Placental pericyte (primary cell): Measurements from ENCODE around the gene TMOD2. TPM values are rescaled to one million over a fixed set of nuclear protein-coding genes. Genes with fewer than 3 reads are reported as not detected.

Source experiments
- small RNA-seq: library from RNA; depleted of rRNA; stranded (forward); fragments of <200 nt; gene quantifications from one replicate; pipeline ENCODE3, GENCODE V24; 2012; ENCODE audit warnings: low replicate concordance
- total RNA-seq: library from RNA; depleted of rRNA; stranded (reverse); fragments of >200 nt; gene quantifications from 2 replicates; pipeline ENCODE4 v1.2.3, GENCODE V29; 2012

The TMOD2 gene
- 0.66 and 4.2 TPM in 2 replicates for total RNA-seq

GRCh38 chr15:51750792-51751696 is at the start of gene TMOD2:
Gene TMOD2 (plus strand): TSS chr15:51751597. CDS start chr15:51766442, 14,845 bp downstream.

DNA sequence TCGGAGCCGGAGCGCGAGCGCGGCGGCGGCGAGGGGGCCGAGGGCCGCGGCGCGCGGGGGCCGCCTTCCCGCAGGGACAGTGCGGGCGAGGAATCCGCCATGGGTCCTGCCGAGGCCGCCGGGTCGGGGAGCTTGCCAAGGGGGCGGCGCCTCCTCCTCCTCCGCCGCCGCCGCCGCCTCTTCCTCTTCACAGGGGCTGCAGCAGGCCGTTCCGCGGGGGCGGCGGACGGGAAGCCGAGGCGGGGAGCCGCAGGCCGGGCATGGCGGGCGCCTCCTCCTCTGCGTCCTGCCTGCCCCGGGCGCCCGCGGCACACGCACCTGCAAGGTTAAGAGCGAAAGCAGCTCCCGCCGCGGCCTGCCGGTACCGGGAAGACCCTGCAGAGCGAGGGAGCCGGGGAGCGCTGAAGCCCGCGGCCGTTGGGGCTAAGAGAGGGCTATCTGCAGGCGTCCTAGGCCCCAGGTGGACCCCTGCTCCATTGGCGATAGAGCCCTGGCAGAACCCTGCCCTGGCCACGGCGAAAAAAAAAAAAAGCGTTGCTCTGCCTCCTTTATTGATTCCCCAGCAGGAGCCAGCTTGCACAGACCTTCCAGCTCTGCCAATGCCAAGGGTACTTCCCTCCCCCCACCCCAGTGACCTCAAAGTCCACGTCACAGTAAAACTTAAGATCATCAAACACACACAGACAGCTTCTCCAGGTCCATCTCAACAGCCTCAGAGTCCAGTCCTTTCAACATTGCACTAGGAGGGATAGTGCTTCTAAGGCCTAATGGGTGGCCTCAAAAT is 13.7 kb upstream of the TMOD2 start, which contains the start of gene LYSMD2:
Gene LYSMD2, minus strand, starts transcription at position 134 of the 784 bp plus-strand sequence. Its CDS starts 33 bp downstream, at position 101.

DNA sequence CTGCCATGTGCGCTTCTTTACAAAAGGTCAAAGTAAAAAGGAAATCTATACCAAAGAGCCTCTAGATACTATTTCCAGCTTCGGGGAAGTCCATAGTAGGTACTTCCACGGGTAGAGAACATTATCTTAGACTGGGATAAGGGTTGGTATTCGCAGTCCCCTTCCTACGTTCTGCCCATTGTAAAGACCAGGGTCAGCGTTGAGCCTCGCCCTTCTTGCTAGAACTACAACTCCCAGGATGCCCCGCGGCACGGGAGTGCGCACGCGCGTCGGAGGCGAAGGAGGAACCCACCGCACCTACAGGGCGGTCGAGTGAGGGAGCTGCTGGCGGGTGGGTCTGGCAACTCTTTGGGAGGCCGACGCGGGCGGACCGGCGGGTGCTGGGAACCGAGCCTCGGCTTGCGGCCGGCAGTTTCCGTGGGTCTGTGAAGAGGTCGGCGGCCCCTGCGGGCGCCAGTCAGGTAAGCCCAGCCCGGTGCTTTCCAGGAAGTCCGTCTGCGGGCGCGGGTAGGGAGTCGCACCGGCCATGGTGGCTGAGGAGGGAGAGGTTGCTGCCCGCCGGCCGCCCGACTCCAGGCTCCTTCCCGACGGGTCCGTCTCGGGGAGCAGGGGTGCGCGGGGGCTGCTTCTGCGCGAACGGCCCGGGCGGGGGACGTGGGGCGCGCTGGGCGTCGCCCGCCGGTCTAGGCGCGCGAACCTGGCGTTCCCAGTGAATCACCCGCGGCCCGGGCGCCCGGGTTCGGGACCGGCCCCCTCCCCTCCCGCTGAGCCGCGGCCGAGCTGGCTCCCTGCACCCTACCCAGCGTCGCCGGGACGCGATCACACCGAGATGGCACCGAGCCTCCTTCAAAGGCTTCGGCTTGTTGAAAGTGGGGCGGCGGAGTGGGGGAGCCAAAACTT is 78.2 kb downstream of the TMOD2 start, which contains the start of gene TMOD3:
Gene TMOD3, plus strand, starts transcription at position 278 of the 900 bp plus-strand sequence. CDS start 33,232 bp downstream, outside the sequence.

Small RNAs within 50 kb of the gene (small RNA-seq; reads per million reads assigned to genes)
- gene AC090971.5 = not detected
- not detected for gene RF00017

Other genes with a start within 250 kb of the TMOD2 start
- gene DMXL2, start 128.8 kb upstream of the TMOD2 start, total RNA-seq = 42.7 and 77.5 TPM in 2 replicates
- not detected in 2 replicates for gene SCG3, start 70.1 kb upstream of the TMOD2 start, total RNA-seq
- 2.2 and 3.3 TPM in 2 replicates for gene LYSMD2, start 13.9 kb upstream of the TMOD2 start, total RNA-seq
- gene TMOD3, start 78.1 kb downstream of the TMOD2 start, total RNA-seq = 26.7 and 60.6 TPM in 2 replicates
- 23.6 and 25.8 TPM in 2 replicates for gene LEO1, start 220.2 kb downstream of the TMOD2 start, total RNA-seq